CD4-positive, CD25-positive, alpha-beta regulatory T cell (primary cell): ENCODE data around the gene ITGAX. TPM values are rescaled to one million over a fixed set of nuclear protein-coding genes. Genes with fewer than 3 reads are reported as not detected.
A peak's percentile ranks its signal among the peaks of the same experiment; 100 is the strongest.

Source experiments
- ATAC-seq, 2 donors: fragments of 150-1000 bp; cut with Tn5 transposase; one replicate each; pipeline ENCODE4 v1.10.0; 2021; ENCODE audit warnings: low read depth in 2 of 2, moderate number of reproducible peaks in 2 of 2, moderate library complexity in 1 of 2
- DNase-seq, 3 donors: peaks; one replicate each; pipeline versions ENCODE4 v3.0.0 to v3.0.0-alpha.2; 2012 to 2022; ENCODE audit warnings: mixed read lengths in 1 of 3
- H3K27ac ChIP-seq: one replicate; pipeline ENCODE4 v1.7.0; 2013; ENCODE audit warnings: mild to moderate bottlenecking, low read length; ENCODE audit not compliant: insufficient read depth, poor library complexity, severe bottlenecking
- H3K27me3 ChIP-seq: one replicate; pipeline ENCODE4 v1.7.0; 2013; ENCODE audit warnings: low read length; ENCODE audit not compliant: control insufficient read depth, insufficient read depth
- H3K36me3 ChIP-seq: one replicate; pipeline ENCODE4 v1.7.0; 2013; ENCODE audit warnings: mild to moderate bottlenecking, low read length, moderate library complexity; ENCODE audit not compliant: control insufficient read depth, insufficient read depth
- H3K4me1 ChIP-seq: 2 replicates; pipeline ENCODE4 v1.7.0; 2013; ENCODE audit warnings: mild to moderate bottlenecking, low read length; ENCODE audit not compliant: insufficient read depth, control insufficient read depth, poor library complexity, severe bottlenecking
- H3K4me3 ChIP-seq: one replicate; pipeline ENCODE4 v1.7.0; 2013; ENCODE audit warnings: low read depth, mild to moderate bottlenecking, low read length, moderate library complexity
- H3K9me3 ChIP-seq, 2 experiments: 1 replicate in 1 of 2; 2 replicates in 1 of 2; pipeline ENCODE4 v1.7.0; 2013; ENCODE audit warnings: low read length in 2 of 2, mild to moderate bottlenecking in 1 of 2, moderate library complexity in 1 of 2; ENCODE audit not compliant: control insufficient read depth in 2 of 2
- H3K27ac Mint-ChIP-seq, 3 donors: one replicate each; pipeline ENCODE4 v1.8.0; 2020 to 2022; ENCODE audit warnings: mild to moderate bottlenecking in 3 of 3, mixed read lengths in 3 of 3, moderate library complexity in 2 of 3
- H3K27me3 Mint-ChIP-seq: one replicate; pipeline ENCODE4 v1.8.0; 2022; ENCODE audit warnings: mild to moderate bottlenecking, mixed read lengths
- H3K36me3 Mint-ChIP-seq: one replicate; pipeline ENCODE4 v1.8.0; 2020; ENCODE audit warnings: mixed read lengths
- H3K4me1 Mint-ChIP-seq, 4 donors: one replicate each; pipeline ENCODE4 v1.8.0; 2020 to 2022; ENCODE audit warnings: mixed read lengths in 4 of 4, mild to moderate bottlenecking in 1 of 4
- H3K4me3 Mint-ChIP-seq, 4 donors: one replicate each; pipeline ENCODE4 v1.8.0; 2020 to 2022; ENCODE audit warnings: mild to moderate bottlenecking in 4 of 4, mixed read lengths in 4 of 4, moderate library complexity in 3 of 4
- H3K9me3 Mint-ChIP-seq, 7 donors: one replicate each; pipeline ENCODE4 v1.8.0; 2020 to 2022; ENCODE audit warnings: mixed read lengths in 7 of 7, mild to moderate bottlenecking in 3 of 7, moderate library complexity in 2 of 7
- polyA plus RNA-seq, 4 donors: library from polyadenylated mRNA; unstranded; fragments of 300-500 nt; fragmentation: Illumina TruSeq; gene quantifications; one replicate each; pipeline ENCODE4 v1.2.3, GENCODE V29; 2021
- total RNA-seq: library from RNA; stranded (reverse); gene quantifications from one replicate; pipeline ENCODE4 v1.2.3, GENCODE V29; 2022

Gene ITGAX
- total and polyA plus RNA-seq, 5 donors from 2014 or later = 0.47 to 1.9 TPM; not detected in 3

DNA sequence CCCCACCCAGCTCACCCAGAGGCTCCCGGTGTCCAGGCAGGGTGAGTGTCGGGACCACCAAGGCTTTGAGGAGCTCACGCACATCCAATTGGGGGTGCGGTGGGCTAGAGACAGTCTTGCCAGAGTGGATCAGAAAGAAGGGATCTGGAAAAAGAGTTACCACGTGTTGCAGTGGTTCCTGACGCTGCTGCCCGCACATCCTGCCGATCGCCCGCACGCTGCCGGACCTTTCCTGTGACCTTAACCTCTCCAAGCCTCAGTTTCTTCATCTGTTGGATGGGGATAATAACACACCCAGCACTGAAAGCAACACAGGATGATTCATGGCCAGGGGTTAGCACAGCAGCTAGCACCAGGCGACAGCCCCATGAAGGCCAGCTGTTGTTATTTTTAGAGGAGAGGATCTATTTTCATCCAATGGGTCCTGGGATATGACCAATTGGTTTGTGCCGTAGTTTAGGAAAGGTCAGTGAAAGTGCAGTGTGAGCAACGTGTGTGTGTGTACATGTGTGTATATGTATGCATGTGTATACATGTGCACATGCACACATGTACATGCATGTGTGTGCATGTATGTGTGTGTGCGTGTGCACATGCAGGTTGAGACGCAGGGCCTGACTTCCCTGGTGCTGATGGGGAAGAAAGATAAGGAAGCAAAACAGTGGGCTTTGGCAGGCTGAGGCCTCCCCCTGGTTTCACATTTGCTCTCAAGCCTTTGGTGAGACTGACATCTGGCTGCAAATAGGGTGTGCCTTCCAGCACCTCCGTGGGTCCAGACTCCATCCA is 2.5 kb downstream of the ITGAX start:
- H3K4me3 ChIP-seq = no peak overlapping the region
- Mint-ChIP-seq H3K4me3 (no peak overlapping the region), H3K27ac (peak overlapping the region in 1 of 3 donors; percentile 16), H3K4me1 (peaks cover 5 to 19% (median 15%) of the 10 kb centered on the region in 4 donors), H3K27me3 (no peaks in the 10 kb centered on the region), H3K36me3 (no peaks in the 10 kb centered on the region), H3K9me3 (no peaks in the 10 kb centered on the region)
- ATAC-seq (no peak), DNase-seq (peak in 1 of 3 donors; percentile 59)
- H3K27me3 ChIP-seq = no peaks in the 10 kb centered on the region
- H3K27ac ChIP-seq = no peak overlapping the region
- H3K36me3 ChIP-seq = no peaks in the 10 kb centered on the region
- H3K9me3 ChIP-seq = no peaks in the 10 kb centered on the region
- H3K4me1 ChIP-seq = peaks cover 13% of the 10 kb centered on the region

DNA sequence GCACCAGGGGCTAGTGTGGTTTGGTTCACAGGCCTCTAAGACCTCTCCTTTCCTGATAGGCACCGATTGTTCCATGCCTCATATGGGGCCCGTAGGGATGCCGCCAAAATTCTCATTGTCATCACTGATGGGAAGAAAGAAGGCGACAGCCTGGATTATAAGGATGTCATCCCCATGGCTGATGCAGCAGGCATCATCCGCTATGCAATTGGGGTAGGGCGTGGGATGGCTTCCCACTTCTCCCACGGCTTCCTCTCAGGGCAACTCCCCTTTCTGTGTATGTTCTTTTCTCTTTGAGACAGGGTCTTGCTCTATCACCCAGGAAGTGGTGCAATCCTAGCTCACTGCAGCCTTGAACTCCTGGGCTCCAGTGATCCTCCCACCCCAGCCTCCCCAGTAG is 5.3 kb downstream of the ITGAX start:
- Mint-ChIP-seq H3K4me1 (peaks cover 0 to 7% (median 3%) of the 10 kb centered on the region in 4 donors), H3K4me3 (no peak overlapping the region), H3K36me3 (no peaks in the 10 kb centered on the region), H3K27ac (no peak overlapping the region), H3K9me3 (no peaks in the 10 kb centered on the region), H3K27me3 (no peaks in the 10 kb centered on the region)
- Histone ChIP-seq H3K9me3 (no peaks in the 10 kb centered on the region), H3K36me3 (no peaks in the 10 kb centered on the region), H3K27me3 (no peaks in the 10 kb centered on the region), H3K27ac (no peak overlapping the region), H3K4me3 (no peak overlapping the region), H3K4me1 (peaks cover under 1% of the 10 kb centered on the region)
- ATAC-seq (no peak), DNase-seq (no peak)

DNA sequence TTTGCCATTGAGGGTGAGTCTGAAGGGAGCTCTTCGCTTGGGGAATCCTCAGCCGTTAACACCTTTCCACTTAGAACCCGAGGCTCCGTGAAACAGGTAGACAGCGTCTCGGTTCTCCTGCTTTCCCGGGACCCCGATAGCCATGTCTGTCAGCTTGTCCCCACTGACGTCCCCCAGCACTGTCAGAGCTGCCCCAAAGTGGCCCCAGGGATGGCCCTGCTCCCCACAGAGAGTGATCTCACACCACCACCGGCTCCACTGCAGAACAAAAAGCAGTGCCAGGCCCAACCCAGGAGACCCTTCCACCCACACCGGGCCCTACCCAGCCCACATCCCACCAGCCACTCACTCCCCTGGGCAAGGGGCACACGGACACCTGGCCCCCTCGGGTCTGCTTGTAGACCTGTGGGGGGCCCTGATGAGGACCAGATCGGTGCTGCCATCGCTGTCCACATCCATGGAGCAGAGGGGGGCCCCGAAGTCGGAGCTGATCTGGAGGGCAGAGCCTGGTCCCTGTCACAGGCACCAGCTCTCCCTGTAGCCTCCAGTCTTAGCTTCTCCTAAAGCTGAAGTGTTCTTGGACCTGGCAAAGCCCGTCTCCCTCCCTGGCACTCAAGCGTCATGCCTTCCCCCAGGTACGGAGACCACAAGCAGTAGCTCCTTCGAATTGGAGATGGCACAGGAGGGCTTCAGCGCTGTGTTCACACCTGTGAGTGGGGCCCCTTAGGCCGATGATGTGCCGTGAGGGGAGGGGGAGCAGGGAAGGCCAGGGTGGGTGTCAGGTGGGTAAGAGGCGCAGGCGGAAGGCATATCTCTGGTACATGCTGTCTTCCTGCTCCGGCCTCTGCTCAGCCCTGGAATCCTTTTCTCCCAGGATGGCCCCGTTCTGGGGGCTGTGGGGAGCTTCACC is 6.5 kb downstream of the ITGAX start:
- Histone ChIP-seq H3K27me3 (no peaks in the 10 kb centered on the region), H3K36me3 (no peaks in the 10 kb centered on the region), H3K27ac (no peak overlapping the region), H3K4me1 (no peaks in the 10 kb centered on the region), H3K4me3 (no peak overlapping the region), H3K9me3 (no peaks in the 10 kb centered on the region)
- peaks cover 0 to 5% (median 2%) of the 10 kb centered on the region in 4 donors for H3K4me1 Mint-ChIP-seq
- DNase-seq = no peak
- ATAC-seq = no peak
- no peaks in the 10 kb centered on the region for H3K27me3 Mint-ChIP-seq
- H3K36me3 Mint-ChIP-seq = no peaks in the 10 kb centered on the region
- H3K9me3 Mint-ChIP-seq = no peaks in the 10 kb centered on the region
- H3K27ac Mint-ChIP-seq = peak overlapping the region in 1 of 3 donors; percentile 82
- H3K4me3 Mint-ChIP-seq = no peak overlapping the region

DNA sequence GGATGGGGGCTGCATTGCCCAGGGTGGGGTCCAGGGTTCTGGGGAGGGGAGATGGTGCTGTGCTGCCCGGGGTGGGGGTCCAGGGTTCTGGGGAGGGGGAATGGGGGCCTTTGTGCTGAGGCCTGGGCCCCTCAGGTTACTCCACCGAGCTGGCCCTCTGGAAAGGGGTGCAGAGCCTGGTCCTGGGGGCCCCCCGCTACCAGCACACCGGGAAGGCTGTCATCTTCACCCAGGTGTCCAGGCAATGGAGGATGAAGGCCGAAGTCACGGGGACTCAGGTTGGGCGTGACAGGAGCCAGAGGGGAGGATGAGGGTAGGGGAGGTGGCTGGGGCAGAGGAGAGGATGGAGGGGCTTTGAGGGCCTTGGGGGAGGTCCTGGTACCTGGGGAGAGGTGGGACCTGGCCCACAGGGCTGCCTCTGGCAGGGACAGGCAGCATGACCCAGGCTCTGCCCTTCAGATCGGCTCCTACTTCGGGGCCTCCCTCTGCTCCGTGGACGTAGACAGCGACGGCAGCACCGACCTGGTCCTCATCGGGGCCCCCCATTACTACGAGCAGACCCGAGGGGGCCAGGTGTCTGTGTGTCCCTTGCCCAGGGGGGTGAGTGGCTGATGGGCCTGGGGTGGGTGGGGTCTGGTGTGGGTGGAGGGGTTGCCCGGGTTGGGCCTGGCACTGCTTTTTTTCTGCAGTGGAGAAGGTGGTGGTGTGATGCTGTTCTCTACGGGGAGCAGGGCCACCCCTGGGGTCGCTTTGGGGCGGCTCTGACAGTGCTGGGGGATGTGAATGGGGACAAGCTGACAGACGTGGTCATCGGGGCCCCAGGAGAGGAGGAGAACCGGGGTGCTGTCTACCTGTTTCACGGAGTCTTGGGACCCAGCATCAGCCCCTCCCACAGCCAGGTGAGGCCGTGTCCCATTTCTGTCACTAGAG is 7.8 kb downstream of the ITGAX start:
- Histone ChIP-seq H3K27me3 (no peaks in the 10 kb centered on the region), H3K4me3 (no peak overlapping the region), H3K9me3 (no peaks in the 10 kb centered on the region), H3K4me1 (no peaks in the 10 kb centered on the region), H3K36me3 (no peaks in the 10 kb centered on the region), H3K27ac (no peak overlapping the region)
- peaks cover 0 to 7% (median 5%) of the 10 kb centered on the region in 4 donors for H3K4me1 Mint-ChIP-seq
- ATAC-seq (no peak), DNase-seq (no peak)
- H3K27ac Mint-ChIP-seq = no peak overlapping the region
- no peak overlapping the region for H3K4me3 Mint-ChIP-seq
- no peaks in the 10 kb centered on the region for H3K9me3 Mint-ChIP-seq
- H3K27me3 Mint-ChIP-seq = peaks cover 3% of the 10 kb centered on the region
- H3K36me3 Mint-ChIP-seq = no peaks in the 10 kb centered on the region

DNA sequence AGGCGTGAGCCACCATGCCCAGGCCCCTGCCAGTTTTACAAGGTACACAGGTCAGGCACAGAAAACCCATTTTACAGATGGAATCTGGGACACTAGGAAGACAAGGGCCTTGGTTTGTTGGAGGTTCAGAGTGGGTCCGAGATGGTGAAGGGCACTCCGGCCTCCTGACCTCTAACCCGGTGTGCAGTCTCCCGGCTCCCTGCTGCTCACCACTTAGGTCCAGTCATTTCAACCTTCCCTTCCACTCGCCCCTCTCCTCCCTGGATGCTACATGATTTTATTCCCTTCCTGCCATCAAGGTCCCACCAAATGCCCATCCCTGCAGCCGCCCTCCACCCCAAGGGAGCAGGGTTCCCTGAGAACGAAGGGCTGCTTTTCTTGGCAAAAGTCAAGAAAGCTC is 8.7 kb downstream of the ITGAX start:
- no peak for ATAC-seq
- no peak for DNase-seq

DNA sequence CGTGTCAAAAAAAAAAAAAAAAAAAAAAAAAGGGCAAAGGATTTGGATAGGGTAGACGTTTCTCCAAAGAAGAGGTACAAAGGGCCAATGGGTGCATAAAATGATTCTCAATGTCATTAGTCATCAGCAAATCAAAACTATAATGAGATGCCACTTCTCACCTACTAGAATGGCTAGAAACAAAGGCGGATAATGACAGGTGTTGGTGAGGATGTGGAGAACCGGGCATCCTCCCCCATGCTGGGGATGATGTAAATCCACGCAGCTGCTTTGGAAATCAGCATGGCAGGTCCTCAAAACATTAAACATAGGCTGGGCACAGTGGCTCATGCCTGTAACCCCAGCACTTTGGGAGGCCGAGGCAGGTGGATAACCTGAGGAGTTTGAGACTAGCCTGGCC is 9.4 kb downstream of the ITGAX start:
- Mint-ChIP-seq H3K4me1 (peaks cover 0 to 5% (median 4%) of the 10 kb centered on the region in 4 donors), H3K4me3 (no peak overlapping the region), H3K36me3 (no peaks in the 10 kb centered on the region), H3K27me3 (peaks cover 5% of the 10 kb centered on the region), H3K27ac (peak overlapping the region in 1 of 3 donors; percentile 9), H3K9me3 (no peaks in the 10 kb centered on the region)
- DNase-seq = no peak
- H3K36me3 ChIP-seq = no peaks in the 10 kb centered on the region
- ATAC-seq = no peak
- no peaks in the 10 kb centered on the region for H3K9me3 ChIP-seq
- no peaks in the 10 kb centered on the region for H3K4me1 ChIP-seq
- H3K27ac ChIP-seq = no peak overlapping the region
- no peaks in the 10 kb centered on the region for H3K27me3 ChIP-seq
- no peak overlapping the region for H3K4me3 ChIP-seq

More for the DNA sequence above, 8.7 kb downstream of the ITGAX start:
- Mint-ChIP-seq H3K27ac (no peak overlapping the region), H3K27me3 (peaks cover 5% of the 10 kb centered on the region), H3K36me3 (no peaks in the 10 kb centered on the region), H3K4me1 (peaks cover 0 to 5% (median 4%) of the 10 kb centered on the region in 4 donors), H3K9me3 (no peaks in the 10 kb centered on the region), H3K4me3 (no peak overlapping the region)
- H3K36me3 ChIP-seq = no peaks in the 10 kb centered on the region
- H3K4me1 ChIP-seq = no peaks in the 10 kb centered on the region
- no peaks in the 10 kb centered on the region for H3K27me3 ChIP-seq
- no peak overlapping the region for H3K27ac ChIP-seq
- no peaks in the 10 kb centered on the region for H3K9me3 ChIP-seq
- no peak overlapping the region for H3K4me3 ChIP-seq

DNA sequence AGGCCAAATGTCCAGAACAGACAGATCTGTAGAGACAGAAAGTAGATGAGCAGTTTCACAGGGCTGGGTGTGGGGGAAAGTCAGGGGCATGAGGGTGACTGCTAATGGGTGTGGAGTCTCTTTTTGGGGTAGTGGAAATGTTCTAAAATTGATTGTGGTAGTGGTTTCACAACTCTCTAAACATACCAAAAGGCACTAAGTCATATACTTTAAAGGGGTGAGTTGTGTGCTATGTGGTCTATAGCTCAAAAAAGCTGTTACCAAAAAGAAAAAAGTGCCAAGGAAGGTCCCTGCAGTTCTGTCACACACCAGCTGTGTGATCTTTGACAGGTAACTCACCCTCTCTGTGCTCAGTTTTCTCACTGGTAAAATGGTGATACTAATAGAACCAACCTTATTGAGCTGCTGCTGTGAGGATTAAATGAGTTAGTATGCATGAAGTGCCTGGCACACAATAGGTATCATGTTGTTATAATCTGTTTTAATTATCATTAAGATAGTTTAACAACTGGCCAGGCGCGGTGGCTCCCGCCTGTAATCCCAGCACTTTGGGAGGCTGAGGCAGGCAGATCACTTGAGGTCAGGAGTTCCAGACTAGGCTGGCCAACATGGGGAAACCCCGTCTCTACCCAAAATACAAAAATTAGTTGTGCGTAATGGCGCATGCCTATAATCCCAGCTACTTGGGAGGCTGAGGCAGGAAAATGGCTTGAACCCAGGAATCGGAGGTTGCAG is 10.3 kb downstream of the ITGAX start:
- Mint-ChIP-seq H3K27me3 (peaks cover 5% of the 10 kb centered on the region), H3K9me3 (no peaks in the 10 kb centered on the region), H3K36me3 (no peaks in the 10 kb centered on the region), H3K27ac (no peak overlapping the region), H3K4me3 (no peak overlapping the region), H3K4me1 (peaks cover 0 to 5% (median 4%) of the 10 kb centered on the region in 4 donors)
- no peaks in the 10 kb centered on the region for H3K27me3 ChIP-seq
- no peak overlapping the region for H3K27ac ChIP-seq
- no peaks in the 10 kb centered on the region for H3K4me1 ChIP-seq
- H3K9me3 ChIP-seq = no peaks in the 10 kb centered on the region
- no peaks in the 10 kb centered on the region for H3K36me3 ChIP-seq
- ATAC-seq = no peak
- no peak for DNase-seq
- no peak overlapping the region for H3K4me3 ChIP-seq
